ENCODE data around the gene HOXB5. TPM values are rescaled to one million over a fixed set of nuclear protein-coding genes. Genes with fewer than 3 reads are reported as not detected.

The HOXB5 gene
- total and polyA plus RNA-seq, 2 of the 4 experiments (the other 2 are of a cell fraction), result 0.54 to 18.0 TPM

GRCh38 chr17:48546137-48546923, 47.2 kb downstream of the HOXB5 start:
- H2AK5ac ChIP-seq (ENCODE audit: low read depth, low read length), result peak overlapping the region; percentile 75
- peaks cover 4 to 25% of the 10 kb centered on the region in 2 experiments; a peak in 2 of 4 replicates for H3K79me1 ChIP-seq (ENCODE audit: low read depth in 1 of 2, low read length in 2 of 2)
- H3K9me1 ChIP-seq (ENCODE audit: insufficient read depth, low read length), result peaks cover 3% of the 10 kb centered on the region; the same call in 1 of the 2 replicates
- H3K4me1 ChIP-seq (ENCODE audit: control insufficient read depth, insufficient read depth, low read length), result peaks cover 31% of the 10 kb centered on the region
- ATAC-seq (ENCODE audit: low read depth), result no peak
- peak overlapping the region; percentile 6; the same call in 1 of the 2 replicates for H3K4me3 ChIP-seq (ENCODE audit: insufficient read depth, low read depth, low read length)
- ChIA-PET POLR2A (ENCODE audit: unreplicated experiment) (interaction anchor here (0.7 to 1.7 kb wide), 5 partner anchors 9 to 42 kb away, joined by 4 read pairs; partner anchors contain the start of gene HOXB4), CTCF (interaction anchor here (1.1 kb wide), 1 partner anchor 42 kb away, joined by 3 read pairs; no protein-coding TSS in a partner anchor)
- H3K4ac ChIP-seq (ENCODE audit: low read depth, low read length), result peak overlapping the region; percentile 98
- dilution Hi-C loops (cut with HindIII; ENCODE audit: low sequenced_read_pairs, unreplicated experiment), result no loop called here
- peak overlapping the region; percentile 94 for H3K9ac ChIP-seq (ENCODE audit: low read depth, low read length)
- peak overlapping the region; percentile 96 for H2BK5ac ChIP-seq (ENCODE audit: low read depth, low read length, poor library complexity, severe bottlenecking)
- H2BK15ac ChIP-seq (ENCODE audit: low read depth, low read length), result peak overlapping the region; percentile 54; the same call in 2 of the 3 replicates
- H3K27ac ChIP-seq (ENCODE audit: insufficient read depth, low read length), result peak overlapping the region; percentile 98
- peak overlapping the region; percentile 81 for H2BK120ac ChIP-seq (ENCODE audit: low read depth, low read length)
- H2AK9ac ChIP-seq (replicated peaks; ENCODE audit: low read depth, low read length, poor library complexity), result peak overlapping the region; percentile 63
- peak overlapping the region; percentile 31 for H4K5ac ChIP-seq (ENCODE audit: low read depth, low read length)
- H4K8ac ChIP-seq (ENCODE audit: low read depth in 2 of 2, low read length in 2 of 2), result peak overlapping the region; percentile 80; a peak in 3 of 4 replicates
- H3K56ac ChIP-seq (ENCODE audit: extremely low read depth, insufficient read depth, low read length), result peak overlapping the region; percentile 85
- no TSS peak for BruUV-seq (replicated peaks)
- peak overlapping the region; percentile 95 for H3K18ac ChIP-seq (ENCODE audit: low read depth, low read length)
- 11% methylated on average over 1 of the region's 10 CpGs; no CpG with 5 or more reads in 1 of the 2 experiments for WGBS, 2 experiments (ENCODE audit: extremely low coverage in 2 of 2, insufficient read length in 1 of 2)
- peak overlapping the region; percentile 84 for H3K4me2 ChIP-seq (ENCODE audit: low read depth, low read length)
- H2AFZ ChIP-seq (replicated peaks; ENCODE audit: low read length, poor library complexity), result peak overlapping the region; percentile 28
- DNase-seq, result peak; percentile 52
- intact Hi-C loops (cut with micrococcal nuclease), result no loop called here
- H3K23ac ChIP-seq (ENCODE audit: low read depth, low read length), result peak overlapping the region; percentile 100
- H3K9me3 ChIP-seq (ENCODE audit: control insufficient read depth, insufficient read depth, low read length), result no peaks in the 10 kb centered on the region
- peak overlapping the region; percentile 94 for H4K91ac ChIP-seq (ENCODE audit: insufficient read depth, low read depth, low read length)
- H4K20me1 ChIP-seq (ENCODE audit: insufficient read depth, low read length), result no peaks in the 10 kb centered on the region
- peak overlapping the region; percentile 98 for H3K14ac ChIP-seq (replicated peaks; ENCODE audit: low read depth, low read length)
- in situ Hi-C loops (cut with MboI; ENCODE audit: low sequenced_read_pairs), result loop anchor here (10.0 kb wide), 1 partner anchor 192 kb away; no protein-coding TSS in a partner anchor
- peaks cover 30% of the 10 kb centered on the region for H3K36me3 ChIP-seq (ENCODE audit: control insufficient read depth, insufficient read depth, low read length)
- peak overlapping the region; percentile 70 for H2BK20ac ChIP-seq (ENCODE audit: low read depth, low read length)
- H3K27me3 ChIP-seq (ENCODE audit: control insufficient read depth, insufficient read depth, low read length), result no peaks in the 10 kb centered on the region
- TF ChIP-seq BHLHE40 (IDR thresholded peaks at IDR 0.05; ENCODE audit: low read depth, low read length) (no peak), USF2 (IDR thresholded peaks at IDR 0.05; ENCODE audit: low read depth, low read length) (no peak), SMC3 (IDR thresholded peaks at IDR 0.05; ENCODE audit: low read depth, low read length) (no peak), MAFK (IDR thresholded peaks at IDR 0.05; ENCODE audit: low read depth, low read length) (no peak), POLR2A (IDR thresholded peaks at IDR 0.05; ENCODE audit: low read depth, low read length) (no peak), MAZ (IDR thresholded peaks at IDR 0.05; ENCODE audit: borderline replicate concordance, low read depth, low read length) (no peak; the same call in 1 of the 2 replicates), ELK1 (IDR thresholded peaks at IDR 0.05; ENCODE audit: borderline replicate concordance, low read depth, low read length) (no peak), FOS (IDR thresholded peaks at IDR 0.05; ENCODE audit: low read depth, low read length) (no peak), CEBPB (IDR thresholded peaks at IDR 0.05; ENCODE audit: low read depth, low read length) (no peak), RCOR1 (IDR thresholded peaks at IDR 0.05; ENCODE audit: insufficient replicate concordance, low read length) (no peak), RAD21 (IDR thresholded peaks at IDR 0.05; ENCODE audit: low read length) (no peak), CHD1 (IDR thresholded peaks at IDR 0.05; ENCODE audit: low read depth, low read length) (no peak), RFX5 (IDR thresholded peaks at IDR 0.05; ENCODE audit: low read depth, low read length) (no peak), MXI1 (IDR thresholded peaks at IDR 0.05; ENCODE audit: borderline replicate concordance, low read depth, low read length) (no peak), NFE2L2 (IDR thresholded peaks at IDR 0.05; ENCODE audit: low read depth, low read length) (no peak)
